H1 (cell line): ENCODE measurements around the gene MZF1. TPM values are rescaled to one million over a fixed set of nuclear protein-coding genes. Genes with fewer than 3 reads are reported as not detected.
A peak's percentile ranks its signal among the peaks of the same experiment; 100 is the strongest.

Experiments
- BCL11A ChIP-seq, 2 experiments: IDR thresholded peaks; one replicate each; pipeline ENCODE4 v1.6.1; 2011; ENCODE audit warnings: low read depth in 2 of 2, low read length in 2 of 2, mild to moderate bottlenecking in 2 of 2
- BRCA1 ChIP-seq: IDR thresholded peaks from 2 replicates; pipeline ENCODE4 v1.6.1; 2012; ENCODE audit warnings: low read depth, low read length, improper control_type of control experiment
- MAFK ChIP-seq: IDR thresholded peaks from 2 replicates; pipeline ENCODE4 v1.6.1; 2012; ENCODE audit warnings: low read depth, mild to moderate bottlenecking, improper control_type of control experiment, low read length
- RBBP5 ChIP-seq: IDR thresholded peaks from 2 replicates; pipeline ENCODE4 v1.7.1; 2012; ENCODE audit warnings: low read depth, mild to moderate bottlenecking, inconsistent platforms, low read length, moderate library complexity, borderline replicate concordance
- SIRT6 ChIP-seq: IDR thresholded peaks from one replicate; pipeline ENCODE4 v1.7.1; 2012; ENCODE audit warnings: low read length, inconsistent platforms
- TAF7 ChIP-seq: optimal IDR thresholded peaks from 2 replicates; pipeline ENCODE3; 2011; ENCODE audit warnings: low read depth, mild to moderate bottlenecking, inconsistent platforms, low read length, moderate library complexity, borderline replicate concordance
- YY1 ChIP-seq: IDR thresholded peaks from 2 replicates; pipeline ENCODE4 v1.6.1; 2011; ENCODE audit warnings: low read depth, mild to moderate bottlenecking, low read length
- polyA plus RNA-seq, 7 experiments: library from polyadenylated mRNA; depleted of rRNA in 3 of 7; stranded (reverse) in 5 of 7; unstranded in 2 of 7; fragments of >200 nt in 5 of 7; fragments of 200-250 nt in 2 of 7; gene quantifications; 1 replicate in 5 of 7; 2 replicates in 1 of 7; 4 replicates in 1 of 7; pipeline versions ENCODE4 v1.2.1 to v1.2.3, GENCODE V29; 2011 to 2013; ENCODE audit warnings: missing spikeins in 2 of 7, mixed read lengths in 2 of 7
- total RNA-seq: library from RNA; stranded (reverse); fragmentation: NEBNext Ultra II Directional; extraction: Animal tissue kit (Norgen Biotek cat#: 25700); gene quantifications from 2 replicates; pipeline ENCODE4 v1.2.1, GENCODE V29; 2021
- TF ChIP-seq, protein P1 (sequence below): IDR thresholded peaks from 2 replicates; pipeline ENCODE4 v1.6.1; 2011; ENCODE audit warnings: low read depth, mild to moderate bottlenecking, low read length; ENCODE audit not compliant: insufficient read depth

Gene MZF1
- total and polyA plus RNA-seq, 2 of the 8 experiments (the other 6 are each of a cell fraction or from before 2014, with no cell fraction given) = 15.2 to 25.0 TPM

DNA sequence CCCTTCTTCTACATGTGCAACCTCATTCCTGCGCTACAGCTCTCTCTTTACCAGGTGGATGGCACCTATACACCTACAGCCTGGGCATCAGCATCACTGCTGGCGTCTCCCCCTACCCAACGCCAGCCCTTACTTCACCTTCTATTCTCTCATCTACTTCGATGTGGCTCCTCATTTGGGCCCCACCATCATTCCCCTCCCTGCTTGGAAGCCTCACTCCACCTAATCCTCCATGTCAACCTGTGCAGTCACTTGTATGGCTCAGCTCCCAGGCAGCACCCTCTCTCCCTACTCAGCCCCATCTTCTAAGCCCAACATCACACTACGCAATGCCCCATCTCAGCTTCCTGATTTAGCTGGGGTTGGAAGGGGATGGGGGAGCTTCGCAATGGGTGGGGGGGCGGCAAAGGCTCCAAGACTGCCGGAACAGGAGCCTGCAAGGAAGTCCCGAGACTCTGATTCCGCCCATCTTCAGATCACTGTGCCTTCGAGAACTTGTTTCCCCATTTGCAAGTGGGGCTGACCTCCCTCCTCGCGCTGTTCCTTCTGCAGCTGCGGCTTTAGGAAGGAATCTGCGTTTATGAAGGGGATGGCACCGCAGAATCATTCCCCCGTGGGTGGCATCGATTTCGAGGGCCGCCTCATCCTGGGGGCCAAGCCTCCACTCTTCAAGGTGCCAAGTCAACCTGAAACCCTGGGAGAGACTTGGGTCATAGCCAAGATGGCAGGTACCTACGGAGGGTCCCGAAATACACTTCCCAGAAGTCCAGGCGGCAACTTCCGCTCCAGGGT, 913 bp downstream of the MZF1 start (continued):
- TF ChIP-seq TAF7 (no peak), BCL11A (IDR thresholded peaks at IDR 0.05; ENCODE audit: low read depth in 2 of 2, low read length in 2 of 2) (no peak), YY1 (peak; percentile 94), MAFK (no peak), RBBP5 (no peak), BRCA1 (no peak), SIRT6 (no peak)
- TF ChIP-seq, protein P1, sequence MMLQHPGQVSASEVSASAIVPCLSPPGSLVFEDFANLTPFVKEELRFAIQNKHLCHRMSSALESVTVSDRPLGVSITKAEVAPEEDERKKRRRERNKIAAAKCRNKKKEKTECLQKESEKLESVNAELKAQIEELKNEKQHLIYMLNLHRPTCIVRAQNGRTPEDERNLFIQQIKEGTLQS = no peak
